Activated T-cell treated with anti-CD3 and anti-CD28 coated beads, Interleukin-2, amount 50 U/mL, for 48 hours (primary cell): ENCODE data around the gene TTC6.

ENCODE experiments used
- DNase-seq, 2 experiments: peaks; one replicate each; pipeline ENCODE4 v3.0.0-alpha.2; 2020

The TTC6 gene

DNA sequence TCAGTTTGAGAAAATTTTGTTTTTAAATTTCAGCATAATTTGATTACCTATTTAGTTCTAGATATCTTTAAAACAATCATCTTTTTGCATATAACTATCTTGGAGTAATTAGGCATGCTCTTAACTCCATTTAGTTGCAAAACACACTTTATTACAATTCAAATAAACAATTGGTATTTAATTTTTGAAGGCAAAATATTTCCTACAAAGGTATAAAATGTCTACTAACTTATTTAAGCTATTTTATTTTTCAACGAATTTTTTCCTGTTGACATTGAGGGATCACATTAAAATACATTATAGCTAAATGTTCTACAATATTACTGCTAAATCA, 8.7 kb upstream of the TTC6 start:
- DNase-seq, result no peak

DNA sequence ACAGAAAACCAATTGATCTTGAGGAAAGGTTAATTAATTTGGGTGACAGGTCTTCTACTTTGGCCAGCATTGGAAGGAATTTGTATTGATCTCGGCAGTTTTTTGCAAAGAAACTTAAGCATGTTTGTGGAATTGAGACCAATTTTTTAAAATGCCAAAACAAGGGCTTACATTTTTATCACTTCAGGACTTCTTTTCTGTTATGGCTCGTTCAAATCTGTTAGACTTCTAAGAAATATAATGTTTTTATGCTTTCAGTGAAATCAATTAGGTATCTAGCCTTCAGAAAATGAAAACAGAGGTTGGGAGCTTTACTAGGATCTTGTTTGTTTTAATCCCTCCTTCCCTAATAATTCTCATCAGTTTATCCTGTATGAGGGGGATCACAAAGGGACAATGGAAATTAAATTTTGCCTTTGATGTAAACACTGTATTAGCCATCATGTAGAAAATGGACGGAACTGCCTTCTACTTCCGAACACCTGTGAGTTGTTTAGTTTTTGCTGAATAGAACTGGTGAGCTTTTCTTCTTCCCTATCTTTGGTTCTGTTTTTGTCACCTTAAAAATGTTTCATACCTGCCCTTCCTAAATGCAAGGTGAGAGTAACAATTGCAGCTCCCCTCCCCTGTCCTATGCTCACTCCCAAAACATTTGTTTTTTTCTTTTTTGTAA, 8.2 kb upstream of the TTC6 start:
- DNase-seq, result no peak

DNA sequence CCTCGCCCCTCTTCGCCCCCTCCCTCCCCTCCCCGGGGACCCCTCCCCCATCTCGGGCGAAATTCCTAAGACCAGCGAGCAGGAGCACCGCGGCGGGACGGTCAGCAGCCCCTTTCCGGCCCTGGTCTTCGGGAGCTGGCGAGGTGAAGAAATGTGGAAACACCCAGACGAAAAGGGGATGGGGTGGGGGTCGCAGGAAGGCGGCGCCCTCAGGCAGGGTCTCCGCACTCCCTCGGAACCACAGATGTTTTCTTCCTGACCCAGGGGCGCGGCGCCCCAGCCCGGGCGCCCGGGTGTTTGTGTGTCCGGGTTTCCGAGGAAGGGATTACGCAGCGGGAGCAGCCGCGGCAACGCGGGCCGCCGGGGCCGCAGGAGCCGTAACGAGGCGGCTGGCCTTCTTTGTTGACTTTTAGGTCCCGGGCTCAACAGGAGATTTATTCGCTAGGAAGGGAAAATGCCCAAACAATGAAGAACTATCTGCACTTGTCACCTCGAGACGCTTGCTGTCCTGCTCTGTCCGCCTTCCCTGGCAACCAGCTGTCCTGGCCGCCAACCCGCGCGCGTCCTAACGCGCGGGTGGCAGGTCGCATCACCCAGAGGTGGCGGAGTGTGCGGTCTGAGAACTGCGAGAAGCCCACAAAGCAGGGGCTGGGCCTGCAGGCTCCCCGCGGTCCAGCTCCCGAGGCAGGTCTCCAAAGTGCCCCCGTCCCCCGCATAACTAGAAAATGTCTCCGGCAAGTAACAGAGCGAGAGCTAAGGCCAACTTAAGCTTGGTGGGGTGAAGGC, 7.4 kb upstream of the TTC6 start:
- DNase-seq, result no peak

DNA sequence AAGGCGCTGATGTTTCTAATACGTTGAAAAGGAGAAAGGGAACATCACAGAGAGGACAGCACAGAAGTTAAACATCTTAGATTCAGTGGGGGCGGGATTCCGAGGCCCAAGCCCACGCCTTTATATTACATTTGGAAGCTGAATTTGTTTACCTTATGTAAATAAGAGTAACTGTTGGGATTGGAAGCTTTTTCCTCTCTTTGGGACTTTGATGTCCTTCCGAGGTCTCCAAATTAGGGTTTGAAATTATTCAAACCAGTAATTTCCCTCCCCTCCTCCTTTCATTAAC, 6.8 kb upstream of the TTC6 start:
- no peak for DNase-seq

DNA sequence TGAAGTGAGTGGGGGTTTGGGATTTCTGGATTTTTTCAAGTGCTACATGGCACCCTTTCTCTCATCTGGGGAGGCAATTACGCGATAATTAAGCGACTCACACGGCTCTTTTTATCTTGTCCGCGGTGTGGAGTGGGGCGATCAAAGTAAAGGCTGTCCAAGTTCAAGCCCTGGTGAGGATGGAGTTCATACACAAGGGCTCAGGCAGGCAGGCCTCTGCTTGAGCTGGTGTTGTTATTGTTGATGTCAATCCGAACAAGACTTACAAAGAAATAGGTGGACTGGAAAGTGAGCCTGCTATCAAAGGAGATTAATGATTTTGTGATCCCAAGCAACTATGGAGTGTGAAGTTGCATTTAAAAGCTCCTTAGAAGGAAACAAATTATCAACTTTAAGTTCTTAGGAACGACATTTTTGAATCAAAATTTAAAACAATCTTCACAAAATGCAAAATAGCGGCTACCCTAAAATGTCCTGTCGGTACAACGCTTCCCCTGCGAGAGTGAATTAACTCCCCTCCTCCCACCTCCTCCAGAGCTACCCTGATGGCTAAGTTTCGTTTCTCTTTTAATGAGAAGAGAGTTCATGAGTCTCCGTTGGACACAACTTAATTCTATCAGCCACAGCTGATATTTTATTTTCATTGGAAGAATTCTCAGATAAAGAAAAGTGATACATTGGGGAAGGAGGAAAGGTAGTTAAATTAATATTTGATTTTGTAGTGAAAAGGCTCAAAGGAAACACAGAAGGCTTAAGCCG, 6.3 kb upstream of the TTC6 start:
- no peak for DNase-seq

DNA sequence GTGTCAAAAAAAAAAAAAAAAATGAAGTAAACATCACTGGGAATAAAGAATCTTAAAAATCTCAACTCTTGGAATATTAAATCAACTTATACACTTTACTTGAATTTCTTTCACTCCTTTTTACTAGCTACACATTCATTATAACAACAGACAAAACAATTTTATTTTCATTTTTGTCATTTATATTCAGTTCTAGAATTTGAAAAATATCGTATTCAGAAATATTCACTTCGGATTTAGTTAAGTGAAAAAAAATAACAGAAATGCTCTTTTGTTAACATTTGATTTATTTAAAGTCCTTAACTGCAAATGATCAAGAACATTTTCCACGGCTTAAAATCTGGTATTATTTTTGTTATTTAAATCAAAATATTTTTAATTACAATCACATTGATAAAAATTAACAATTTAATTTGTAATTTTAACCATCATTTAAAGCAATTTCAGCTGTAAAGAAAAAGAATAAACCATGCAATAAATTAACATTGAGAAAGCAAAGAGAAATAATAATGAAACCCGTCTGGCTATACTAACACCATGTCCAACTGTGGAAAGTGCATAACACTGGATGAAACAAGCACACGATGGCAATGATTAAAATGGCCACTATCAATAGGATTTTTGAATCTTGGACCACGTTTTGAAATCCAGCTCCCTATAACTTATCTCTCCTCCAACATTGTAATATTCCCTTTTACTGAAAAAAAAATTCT, 5.6 kb upstream of the TTC6 start:
- no peak for DNase-seq

DNA sequence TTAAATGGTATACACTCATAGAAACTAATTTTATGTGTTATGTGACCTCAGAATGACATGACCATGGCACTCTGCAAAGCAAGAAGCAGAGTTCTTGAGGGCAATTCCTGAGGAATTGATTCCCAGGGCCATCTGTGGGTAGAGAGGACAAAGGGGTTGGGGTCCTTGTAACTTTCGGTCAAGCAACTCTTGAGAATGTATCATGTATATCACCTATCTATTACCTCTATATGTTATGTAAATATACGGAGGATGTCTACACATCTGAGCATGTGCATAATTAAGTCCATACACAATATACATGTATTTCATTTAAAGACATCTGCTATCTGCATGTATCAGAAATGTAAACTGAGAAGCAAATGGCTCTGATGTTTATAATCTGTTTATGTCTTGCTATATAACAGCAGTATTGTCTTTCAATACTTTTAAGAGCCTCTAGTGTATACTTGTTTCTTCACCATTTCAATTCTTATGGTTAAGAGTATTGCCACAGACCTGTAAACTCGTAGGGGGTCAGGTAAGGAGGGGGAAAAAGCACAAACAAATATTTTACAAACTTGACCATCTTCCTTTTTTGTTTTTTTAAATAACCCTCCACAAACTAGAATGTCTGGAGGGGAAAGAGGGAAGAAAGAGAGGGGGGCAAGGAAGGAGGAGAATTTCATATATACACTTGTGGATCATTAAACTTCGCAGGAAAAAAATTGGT, 4.8 kb upstream of the TTC6 start:
- DNase-seq, result no peak

DNA sequence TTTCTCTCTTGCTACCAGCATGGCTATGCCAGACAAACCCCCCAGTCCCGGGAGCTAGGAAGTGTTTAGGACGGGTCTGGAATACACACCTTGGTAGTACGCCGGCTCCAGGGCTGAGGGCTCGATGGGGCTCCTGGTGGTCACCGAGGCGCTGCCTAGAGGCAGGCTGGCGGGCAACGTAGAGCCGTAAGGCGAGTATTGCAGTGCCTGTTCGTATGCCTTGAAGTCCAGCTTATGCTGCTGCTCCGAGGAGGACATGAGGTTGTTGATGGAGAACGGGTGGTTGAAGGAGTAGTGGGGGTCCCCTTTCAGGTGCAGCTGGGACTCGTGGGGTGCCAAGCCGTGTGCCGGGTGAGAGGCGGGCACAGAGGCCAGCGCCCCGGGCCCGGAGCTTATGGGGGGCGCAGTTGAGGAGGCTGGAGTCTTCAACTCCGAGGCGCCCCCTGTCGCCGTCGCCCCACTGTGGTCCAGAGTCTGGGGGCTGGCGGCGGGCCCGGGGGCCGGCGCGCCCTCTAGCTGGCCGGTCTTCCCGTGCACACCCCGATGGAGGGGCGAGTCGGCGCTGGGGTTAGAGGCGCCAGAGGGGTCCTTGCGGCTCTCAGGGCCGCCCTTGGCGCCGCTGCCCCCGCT, 4.0 kb upstream of the TTC6 start:
- DNase-seq, result peak in 1 of 2 experiments; percentile 18

DNA sequence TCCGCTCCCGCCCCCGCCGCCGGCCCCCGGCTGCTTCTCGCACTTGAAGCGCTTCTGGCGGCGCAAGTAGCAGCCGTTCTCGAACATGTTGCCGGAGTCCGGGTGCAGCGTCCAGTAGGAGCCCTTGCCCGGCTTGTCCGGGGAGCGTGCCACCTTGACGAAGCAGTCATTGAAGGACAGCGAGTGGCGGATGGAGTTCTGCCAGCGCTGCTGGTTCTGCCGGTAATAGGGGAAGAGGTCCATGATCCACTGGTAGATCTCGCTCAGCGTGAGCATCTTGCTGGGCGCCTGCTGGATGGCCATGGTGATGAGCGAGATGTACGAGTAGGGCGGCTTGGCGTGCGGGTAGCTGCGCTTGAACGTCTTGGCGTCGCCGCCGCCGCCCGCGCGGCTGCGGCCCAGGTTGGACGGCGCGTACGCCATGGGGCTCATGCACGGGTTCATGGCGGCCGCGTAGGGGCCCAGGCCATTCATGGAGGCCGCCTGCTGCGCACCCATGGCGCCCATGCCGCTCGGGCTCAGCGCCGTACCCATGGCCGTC, 3.4 kb upstream of the TTC6 start:
- DNase-seq, result peak in 1 of 2 experiments; percentile 18

DNA sequence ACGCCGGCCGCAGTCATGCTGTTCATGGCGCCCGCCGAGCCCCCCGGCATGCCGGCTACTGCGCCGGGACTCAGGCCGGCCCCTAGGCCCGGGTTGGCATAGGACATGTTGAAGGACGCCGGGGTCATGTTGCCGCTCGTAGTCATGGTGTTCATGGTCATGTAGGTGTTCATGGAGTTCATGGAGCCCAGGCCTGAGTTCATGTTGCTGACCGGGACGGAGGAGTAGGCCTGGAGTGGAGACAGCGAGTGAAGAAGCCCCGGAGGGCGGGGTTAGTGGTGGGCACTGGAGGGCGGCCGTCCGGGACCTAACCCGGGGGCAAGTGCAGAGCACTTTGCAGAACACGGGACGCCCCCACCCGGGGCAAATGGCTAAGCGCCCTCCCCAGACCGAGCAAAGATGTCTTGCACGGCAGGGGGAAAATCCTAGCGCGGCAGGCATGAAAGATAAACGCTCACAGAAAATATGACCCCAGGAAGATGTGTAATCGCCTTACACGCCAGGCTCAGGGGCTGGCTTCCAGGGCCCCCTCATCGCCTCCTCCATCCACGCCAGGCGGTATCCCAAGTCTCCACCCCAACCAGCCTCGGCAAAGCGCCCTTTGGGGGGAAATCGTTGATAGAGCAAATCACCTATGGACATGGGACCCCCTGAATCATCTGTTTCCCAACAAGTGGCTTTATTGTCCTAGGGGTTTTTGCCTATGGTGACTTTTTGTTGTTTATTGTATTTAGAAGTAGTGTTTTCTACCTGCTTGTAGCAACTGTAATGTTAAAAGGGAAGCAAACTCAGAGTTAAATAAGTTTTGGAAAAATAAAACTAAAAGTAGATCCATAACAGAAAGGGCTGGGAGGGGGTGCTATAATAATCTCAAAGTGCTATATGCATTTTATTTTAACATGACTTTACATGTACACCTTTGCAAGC, 2.7 kb upstream of the TTC6 start:
- DNase-seq, result no peak

DNA sequence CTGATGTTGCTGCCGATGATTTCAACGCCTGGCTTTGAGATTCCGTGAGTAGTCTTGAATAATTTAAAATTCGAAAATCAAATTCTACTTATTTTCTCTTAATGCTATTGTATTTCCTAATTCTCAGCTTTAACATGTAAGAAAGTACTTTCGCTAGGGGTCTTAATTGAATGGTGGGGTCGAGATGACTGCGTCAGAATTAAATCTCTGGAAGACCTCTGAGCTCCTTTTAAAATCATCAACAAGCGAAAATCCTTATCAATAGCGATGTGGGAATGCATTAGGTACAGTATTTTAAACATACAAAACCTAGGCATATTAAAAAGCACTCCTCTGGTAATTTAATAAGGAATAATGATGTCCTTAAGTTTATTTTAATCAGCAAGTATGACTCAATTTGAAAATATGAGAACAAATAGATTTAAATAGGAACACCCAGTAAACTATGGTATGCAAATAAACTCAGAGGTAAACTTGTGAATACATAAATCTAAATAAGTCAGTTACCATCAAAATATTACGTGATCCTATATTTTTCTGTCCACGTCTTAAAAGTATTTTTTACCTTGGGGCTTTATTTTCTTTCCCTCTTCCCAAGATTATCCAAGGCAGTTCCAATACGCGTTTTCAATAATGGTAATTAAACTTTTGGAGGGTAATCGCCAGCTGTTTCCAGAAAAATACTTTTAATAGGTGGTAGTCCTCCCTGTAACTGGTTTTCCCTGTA, 1.8 kb upstream of the TTC6 start:
- DNase-seq, result no peak

DNA sequence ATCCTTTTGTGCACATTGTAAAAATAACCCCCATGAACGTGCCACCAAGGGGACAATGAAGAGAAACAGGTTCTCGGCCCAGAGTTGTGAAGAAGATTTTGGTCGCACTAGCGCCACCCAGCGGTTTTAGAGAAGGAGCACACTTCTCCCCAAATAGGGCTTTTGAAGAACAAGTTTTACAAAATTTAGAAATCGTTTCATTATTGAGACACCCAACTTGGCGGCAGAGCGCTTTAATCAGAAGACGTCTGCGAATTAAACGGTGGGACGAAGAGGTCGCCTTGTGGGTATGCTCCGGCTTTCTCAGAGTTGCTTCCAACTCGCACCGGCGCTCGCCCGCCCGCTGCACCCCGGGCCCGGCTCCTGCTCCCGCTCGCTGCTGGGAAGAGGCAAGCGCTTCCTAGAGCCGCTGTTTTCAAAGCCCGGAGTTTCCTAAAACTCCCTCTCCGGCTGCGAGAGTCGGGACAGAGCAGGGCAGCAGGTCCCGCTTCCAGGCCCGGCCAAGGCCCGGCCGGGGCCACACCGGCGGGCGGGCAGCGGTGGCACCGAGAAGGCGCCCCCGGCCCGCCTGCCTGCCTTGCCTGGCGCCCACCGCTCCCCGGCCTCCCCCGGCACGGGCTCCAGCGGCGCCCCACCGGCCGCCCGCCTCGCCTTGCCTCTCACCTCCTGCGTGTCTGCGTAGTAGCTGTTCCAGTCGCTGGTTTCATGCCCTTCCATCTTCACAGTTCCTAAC, 1.0 kb upstream of the TTC6 start:
- peak; percentile 61 to 66 for DNase-seq

DNA sequence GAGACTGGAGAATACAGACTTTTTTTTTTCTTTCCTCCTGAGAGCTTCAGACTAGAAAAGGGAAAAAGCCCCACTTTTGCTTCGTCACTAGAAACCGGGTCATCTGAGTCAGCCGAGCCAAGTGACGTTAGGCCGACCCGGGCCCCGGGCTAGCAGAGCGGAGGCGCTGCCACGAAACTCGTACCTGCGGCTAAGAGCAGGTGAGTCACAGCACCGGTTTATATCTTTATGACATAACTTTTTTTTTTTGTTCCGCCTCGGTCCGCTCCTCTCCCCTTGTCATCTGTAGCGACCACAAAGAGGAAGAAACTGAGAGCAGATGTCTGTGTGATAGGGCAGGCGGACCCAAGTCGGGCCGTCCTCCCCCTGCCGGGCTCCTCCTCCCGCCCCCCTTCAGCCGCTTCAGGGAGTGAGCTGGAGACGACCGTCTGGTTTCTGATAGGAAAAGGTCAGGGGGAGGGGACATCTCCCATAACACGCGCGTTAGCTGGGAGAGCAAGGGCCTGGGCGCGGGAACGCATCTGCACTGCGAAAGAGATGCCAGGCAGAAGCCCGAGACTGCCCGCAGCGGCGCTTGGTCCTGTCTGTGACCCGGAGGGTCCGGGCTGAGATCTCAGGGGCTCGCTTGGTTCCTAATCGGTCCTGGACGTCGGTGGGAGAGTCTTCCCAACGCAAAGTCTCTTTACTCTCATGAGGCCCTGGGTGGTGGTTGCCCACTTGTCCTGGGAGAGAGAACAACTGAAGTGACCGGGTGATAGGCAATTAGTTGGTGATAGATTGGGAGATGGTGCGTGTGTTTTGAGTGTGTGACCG, 586 bp downstream of the TTC6 start:
- peak; percentile 75 to 82 for DNase-seq

DNA sequence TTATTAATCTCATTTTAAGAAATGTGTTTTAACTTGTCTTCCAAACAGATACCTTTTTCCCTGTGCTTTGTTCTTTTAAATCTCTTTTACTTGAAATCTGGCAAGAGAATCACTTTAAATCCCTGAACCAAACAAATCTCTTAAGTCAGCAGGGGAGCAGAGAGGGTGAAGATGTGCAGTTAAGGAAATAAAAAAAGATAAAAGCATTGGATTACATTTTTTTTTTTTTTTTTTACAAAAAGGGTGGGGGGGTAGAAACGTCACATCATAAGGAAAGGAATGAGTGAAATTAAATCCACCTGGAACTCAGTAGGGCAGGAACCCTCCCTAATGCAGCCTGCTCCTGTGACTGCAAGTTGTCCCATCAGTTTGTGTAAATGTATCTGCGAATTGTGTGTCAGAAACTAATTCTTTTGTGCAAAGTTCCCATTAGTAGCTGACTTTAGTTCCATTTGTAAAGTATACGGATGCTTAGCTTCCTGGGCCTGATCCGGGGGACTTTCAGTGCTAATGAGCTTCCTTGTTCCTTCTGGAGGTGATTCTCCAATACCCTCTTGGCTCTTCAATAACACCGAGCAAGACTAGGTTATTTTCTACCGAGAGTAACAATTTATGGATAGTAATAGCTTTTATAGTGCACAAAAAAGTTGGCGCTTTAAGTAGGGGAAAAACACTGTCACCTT, 1.5 kb downstream of the TTC6 start:
- DNase-seq, result no peak

DNA sequence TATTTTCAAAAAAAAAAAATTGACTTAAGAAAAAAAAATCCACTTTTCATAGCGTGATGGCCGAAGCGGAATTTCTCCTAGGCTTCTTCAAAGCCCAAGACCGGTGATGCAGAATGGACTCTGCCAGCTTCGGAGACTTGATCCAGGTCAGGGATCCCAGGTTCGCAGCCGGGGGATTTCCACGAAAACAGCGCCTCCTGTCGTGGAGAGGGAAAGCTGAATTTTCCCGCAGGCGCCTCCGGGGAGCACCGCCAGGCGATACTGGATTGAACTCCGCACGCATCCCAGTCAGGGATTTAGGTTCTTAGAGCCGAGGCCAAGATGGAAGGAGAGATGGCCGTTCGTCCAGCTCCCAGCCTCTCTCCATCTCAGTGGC, 2.1 kb downstream of the TTC6 start:
- no peak for DNase-seq

DNA sequence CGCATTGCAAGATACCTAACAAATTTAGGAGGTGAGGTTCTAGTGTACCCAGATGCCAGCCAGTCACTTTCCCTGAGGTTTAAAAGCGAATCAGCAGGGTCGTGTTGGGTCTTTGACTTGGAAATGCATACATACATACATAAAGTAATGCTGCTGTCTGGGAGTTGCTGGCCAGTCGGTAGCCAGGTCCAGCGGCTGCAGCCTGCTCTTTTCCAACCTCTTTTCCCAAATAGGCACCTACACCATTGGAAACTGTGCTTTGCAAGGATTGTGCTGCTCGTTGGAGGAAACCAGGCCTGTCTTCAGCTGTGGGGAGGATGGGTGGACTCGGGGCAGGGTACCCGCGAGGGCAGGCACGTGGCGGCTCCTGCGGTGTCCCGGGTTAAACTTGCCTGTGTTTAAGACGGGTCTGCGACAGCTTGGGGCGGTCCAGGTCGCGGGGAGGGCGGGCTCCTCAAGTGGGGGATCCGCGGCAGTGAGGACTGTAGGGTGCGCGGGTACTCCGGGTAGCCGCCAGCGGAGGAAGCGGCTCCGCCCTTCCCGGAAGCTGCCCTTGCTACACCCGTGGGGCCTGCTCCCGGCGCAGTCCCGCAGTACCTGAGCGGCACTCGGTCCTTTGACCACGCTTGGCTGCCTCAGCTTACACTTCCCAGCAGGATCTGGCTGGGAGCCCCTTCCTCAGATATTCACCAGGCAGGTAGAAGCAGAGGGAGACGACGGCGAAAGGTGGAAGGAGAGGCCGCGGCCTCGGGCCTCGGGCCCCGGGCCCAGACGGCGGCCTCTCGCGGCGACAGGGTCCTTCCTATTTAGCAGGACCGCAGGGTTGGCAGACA, 2.7 kb downstream of the TTC6 start:
- DNase-seq, result no peak
